Measurements from ENCODE around the gene GALK2. TPM values are rescaled to one million over a fixed set of nuclear protein-coding genes. Genes with fewer than 3 reads are reported as not detected.
A peak's percentile ranks its signal among the peaks of the same experiment; 100 is the strongest.

GALK2 gene
- 25.0 and 110 TPM in 2 replicates for total RNA-seq (2014; rRNA removed; shearing (Covaris generic); ENCODE audit: low replicate concordance)

DNA sequence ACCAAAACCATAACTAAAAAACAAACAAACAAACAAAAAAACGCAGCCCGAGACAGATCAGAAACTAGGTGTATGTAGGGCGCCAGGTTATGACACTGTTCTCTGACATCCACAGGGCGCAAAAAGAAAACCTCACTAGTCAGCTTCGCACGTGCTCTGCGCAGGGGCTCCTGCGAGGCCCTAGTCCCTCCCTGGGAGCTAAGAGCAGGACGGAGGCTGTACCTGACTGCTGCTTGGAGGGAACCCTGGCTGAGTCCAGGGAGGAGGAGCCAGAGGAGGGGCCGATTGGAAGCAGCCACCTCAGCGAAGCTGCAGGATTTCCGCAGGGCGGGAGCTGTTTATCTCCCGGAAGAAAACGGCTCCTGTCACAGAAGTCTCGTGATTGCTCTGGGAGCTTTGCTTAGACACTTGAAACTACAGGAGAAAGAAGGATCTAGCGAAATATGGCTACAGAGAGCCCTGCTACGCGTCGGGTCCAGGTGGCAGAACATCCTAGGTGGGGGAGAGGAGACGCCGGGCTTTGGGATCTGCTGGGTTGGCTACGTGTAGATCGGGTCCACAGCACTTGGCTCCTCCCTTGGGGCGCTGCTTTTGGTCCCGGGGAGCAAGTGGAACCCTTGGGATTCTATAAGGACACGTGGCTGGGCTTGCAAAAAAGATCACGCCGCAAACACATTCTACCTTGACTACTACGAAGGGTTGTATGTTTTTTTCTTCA lies at the start of gene GALK2:
GALK2 (plus strand) TSS at position 368 of the 718 bp plus-strand sequence; CDS start at position 444, 76 bp downstream.
- 0 out of 2 replicates have a peak, but pooled peaks cover 2% of the 10 kb centered on the region for H3K9me3 ChIP-seq
- peak; percentile 84 for DNase-seq
- H3K4me3 ChIP-seq = peak within 1 kb of the TSS; percentile 68
- H3K36me3 ChIP-seq = no peaks in the 10 kb centered on the region; the same call in 1 of the 2 replicates
- H3K27me3 ChIP-seq = no peaks in the 10 kb centered on the region

DNA sequence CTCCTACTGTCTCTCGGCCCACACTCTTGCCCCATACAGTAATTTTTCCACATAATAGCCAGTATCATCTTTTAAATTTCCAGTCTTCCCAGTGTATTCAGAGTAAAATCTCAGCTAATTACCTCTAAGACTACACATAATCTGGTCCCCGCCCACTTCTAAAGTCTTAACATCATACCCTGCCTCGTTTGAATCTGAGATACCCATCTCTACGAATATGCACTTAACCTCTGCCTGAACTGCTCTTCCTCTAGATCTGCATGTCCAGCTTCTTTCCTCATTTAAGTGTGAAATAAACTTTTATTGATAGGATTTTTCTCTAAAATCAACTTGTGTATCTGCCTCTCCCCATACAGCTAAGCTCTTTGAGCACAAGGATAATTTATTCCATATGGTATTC lies 49.2 kb upstream of the GALK2 start:
- peaks cover 58% of the 10 kb centered on the region for H3K36me3 ChIP-seq
- no peak overlapping the region for H3K4me3 ChIP-seq
- no peaks in the 10 kb centered on the region for H3K9me3 ChIP-seq
- no peak for DNase-seq
- H3K27me3 ChIP-seq = no peaks in the 10 kb centered on the region

DNA sequence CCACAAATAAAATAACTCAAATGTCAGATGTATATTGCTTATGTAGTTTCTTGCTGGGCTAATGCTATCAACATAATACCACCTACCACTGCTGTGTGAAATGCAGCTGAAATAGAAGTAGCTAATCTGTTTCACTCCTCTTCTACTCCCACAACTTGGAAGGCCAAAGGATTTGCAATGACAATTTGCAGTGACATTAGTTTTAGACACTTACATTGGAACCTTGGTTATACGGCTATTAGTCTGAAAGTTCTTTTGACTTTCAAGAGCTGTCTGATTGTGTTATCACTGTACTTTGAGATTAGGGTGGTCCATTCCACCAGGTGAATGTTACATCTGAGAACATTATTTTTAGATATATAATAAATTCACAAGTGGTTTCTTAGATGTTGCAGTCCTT lies 48.1 kb upstream of the GALK2 start:
- no peaks in the 10 kb centered on the region for H3K9me3 ChIP-seq
- no peak for DNase-seq
- H3K4me3 ChIP-seq = no peak overlapping the region
- no peaks in the 10 kb centered on the region for H3K27me3 ChIP-seq
- H3K36me3 ChIP-seq = peaks cover 50% of the 10 kb centered on the region

DNA sequence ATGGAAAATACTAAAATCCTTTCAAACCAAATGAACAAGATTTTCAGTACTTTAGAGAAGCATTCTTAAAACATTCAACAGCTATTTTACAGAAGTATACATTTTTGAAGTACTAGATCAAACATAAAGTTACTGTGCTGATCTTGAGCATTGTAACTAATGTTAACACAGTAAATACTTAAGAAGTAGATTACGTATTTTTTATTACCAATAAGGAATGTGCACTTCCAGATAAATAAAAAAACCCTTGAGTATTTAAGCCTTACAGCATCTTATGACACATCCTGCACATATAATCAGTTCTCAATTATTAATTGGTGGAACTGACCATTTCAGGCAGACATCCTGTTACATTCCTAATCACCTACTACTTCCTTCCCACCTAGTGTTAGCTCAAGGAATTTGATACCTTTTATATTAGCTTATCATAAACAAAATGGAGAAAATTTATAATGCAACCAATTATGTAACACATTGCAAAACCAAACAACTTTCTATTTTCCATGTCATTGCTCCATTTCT lies 47.4 kb upstream of the GALK2 start:
- Histone ChIP-seq H3K9me3 (no peaks in the 10 kb centered on the region), H3K27me3 (no peaks in the 10 kb centered on the region), H3K36me3 (peaks cover 55% of the 10 kb centered on the region), H3K4me3 (no peak overlapping the region)
- DNase-seq = no peak

DNA sequence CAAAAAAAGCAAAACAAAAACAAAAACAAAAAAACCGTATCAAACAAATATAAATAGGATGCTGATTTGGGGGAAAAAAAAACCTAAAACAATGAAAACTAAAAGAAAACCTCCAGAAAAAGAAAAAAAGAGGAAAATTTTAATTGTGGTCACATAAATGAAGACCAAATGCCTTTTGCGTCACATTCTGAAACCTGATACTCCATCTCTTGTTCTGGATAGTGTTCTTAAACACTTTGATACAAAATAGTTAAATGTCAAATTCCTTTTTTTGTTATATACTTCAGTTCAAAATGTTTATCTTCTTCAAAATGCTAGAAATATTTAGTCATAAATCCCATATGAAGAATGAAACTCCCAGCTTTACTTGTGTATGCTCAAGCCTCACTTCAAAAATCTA lies 45.7 kb upstream of the GALK2 start:
- H3K4me3 ChIP-seq = no peak overlapping the region
- DNase-seq = no peak
- no peaks in the 10 kb centered on the region for H3K27me3 ChIP-seq
- peaks cover 64% of the 10 kb centered on the region for H3K36me3 ChIP-seq
- H3K9me3 ChIP-seq = no peaks in the 10 kb centered on the region

DNA sequence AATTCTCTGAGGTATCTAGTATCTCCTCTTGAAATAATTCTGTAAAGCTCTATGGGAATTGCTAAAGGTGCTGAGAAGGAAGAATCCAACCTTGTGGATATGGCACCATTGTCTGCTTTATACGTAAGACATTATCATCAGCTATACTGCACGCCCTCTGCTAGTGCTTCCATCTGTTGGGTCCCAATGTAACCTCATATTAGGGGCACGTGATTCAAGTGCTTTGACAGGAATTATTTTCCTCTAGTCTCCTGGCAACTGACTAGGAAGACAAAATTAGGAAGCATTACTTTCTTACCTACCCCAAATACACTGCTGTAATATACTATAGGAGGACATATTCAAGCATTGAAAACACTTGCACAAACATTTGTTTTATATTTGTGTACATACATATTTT lies 38.6 kb upstream of the GALK2 start:
- no peak for DNase-seq
- Histone ChIP-seq H3K4me3 (no peak overlapping the region), H3K9me3 (no peaks in the 10 kb centered on the region), H3K36me3 (peaks cover 88% of the 10 kb centered on the region), H3K27me3 (no peaks in the 10 kb centered on the region)

DNA sequence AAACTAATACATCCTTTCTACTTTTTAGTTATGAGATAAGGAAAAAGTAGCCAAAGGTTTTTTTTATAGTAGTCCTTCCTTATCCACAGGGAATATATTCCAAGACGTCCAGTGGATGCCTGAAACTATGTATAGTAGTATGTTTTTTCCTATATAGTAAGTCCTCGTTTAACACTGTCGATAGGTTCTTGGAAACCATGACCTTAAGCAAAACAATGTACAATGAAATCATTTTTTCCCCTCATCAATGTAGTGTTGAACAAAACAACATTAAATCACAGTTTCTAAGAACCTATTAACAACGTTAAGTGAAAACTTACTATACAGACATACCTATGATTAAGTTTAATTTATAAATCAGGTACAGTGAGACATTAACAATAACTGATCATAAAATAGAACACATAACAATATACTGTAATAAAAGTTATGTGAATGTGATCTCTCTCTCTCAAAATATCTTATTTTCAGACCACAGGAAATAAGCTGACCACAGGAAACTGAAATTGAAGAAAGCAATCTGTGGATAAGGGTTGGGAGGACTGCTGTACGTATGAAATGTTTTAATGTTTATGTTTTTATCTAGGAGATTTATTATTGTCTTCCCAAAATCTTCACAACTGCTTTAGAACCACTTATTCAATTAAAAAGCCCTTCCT lies 35.2 kb upstream of the GALK2 start:
- peaks cover 91% of the 10 kb centered on the region for H3K36me3 ChIP-seq
- DNase-seq = no peak
- H3K4me3 ChIP-seq = no peak overlapping the region

DNA sequence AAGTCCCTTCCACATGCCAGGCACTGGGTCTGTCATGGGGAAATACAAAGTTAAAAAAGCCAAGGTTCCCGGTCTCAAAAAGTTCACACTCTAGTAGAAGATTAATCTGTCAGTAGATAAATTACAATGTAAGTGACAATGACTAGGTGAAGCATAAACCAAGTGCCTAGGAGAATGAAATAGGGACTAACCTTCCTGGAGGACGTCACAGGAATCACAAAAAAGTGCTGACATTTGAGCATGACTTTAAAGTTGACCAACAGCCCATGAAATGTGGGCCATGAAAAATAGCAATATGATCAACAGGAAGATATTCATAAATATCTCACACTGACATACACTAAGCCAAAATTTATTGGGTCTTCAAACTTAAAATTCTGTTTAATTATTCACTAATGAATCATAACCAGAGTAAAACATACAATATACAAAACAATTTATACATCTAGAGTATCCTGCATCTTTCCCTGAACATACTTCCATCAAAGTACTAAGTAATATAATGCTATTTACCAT lies 34.6 kb upstream of the GALK2 start:
- peaks cover 91% of the 10 kb centered on the region for H3K36me3 ChIP-seq
- DNase-seq = no peak

More for the DNA sequence above, 35.2 kb upstream of the GALK2 start:
- Histone ChIP-seq H3K27me3 (no peaks in the 10 kb centered on the region), H3K9me3 (no peaks in the 10 kb centered on the region)

DNA sequence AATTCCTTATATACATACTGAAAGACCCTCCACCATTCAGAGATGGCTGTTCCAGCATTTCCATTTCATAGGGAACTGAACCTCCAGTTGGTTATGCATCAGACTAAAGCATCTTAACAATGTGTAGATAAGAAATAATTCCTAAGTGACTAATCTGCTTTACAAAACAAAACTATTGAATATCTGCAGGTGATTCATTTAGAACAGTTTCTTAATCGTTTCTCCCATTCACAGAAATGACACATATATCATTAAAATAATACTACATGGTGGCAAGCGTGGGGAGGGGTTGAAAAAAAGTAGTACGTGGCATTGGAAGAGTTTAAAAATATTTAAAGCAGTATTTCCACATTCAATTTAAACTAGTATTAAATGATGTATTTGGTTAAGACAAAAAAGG lies 34.1 kb upstream of the GALK2 start:
- no peak for DNase-seq
- Histone ChIP-seq H3K36me3 (peaks cover 91% of the 10 kb centered on the region), H3K9me3 (no peaks in the 10 kb centered on the region), H3K27me3 (no peaks in the 10 kb centered on the region), H3K4me3 (no peak overlapping the region)

More for the DNA sequence above, 34.6 kb upstream of the GALK2 start:
- H3K9me3 ChIP-seq = no peaks in the 10 kb centered on the region
- no peaks in the 10 kb centered on the region for H3K27me3 ChIP-seq
- H3K4me3 ChIP-seq = no peak overlapping the region

DNA sequence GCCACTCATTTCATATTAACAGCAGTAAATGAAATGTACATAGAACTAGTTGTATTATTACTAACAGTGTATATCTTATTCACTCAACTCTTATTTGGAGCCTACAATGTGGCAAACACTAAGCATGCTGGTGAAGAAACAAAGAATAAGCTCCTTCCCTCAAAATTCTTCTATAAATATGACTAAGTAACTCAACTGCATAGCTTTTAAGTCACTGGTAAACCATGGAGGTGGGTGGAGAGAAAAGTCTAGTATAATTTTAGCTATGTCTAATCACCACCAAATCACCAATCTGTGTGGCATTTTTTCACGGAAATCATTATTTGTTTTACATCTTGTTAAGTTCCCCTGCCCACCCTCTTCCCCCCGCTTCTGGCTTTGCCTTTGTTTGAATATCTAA lies 32.2 kb upstream of the GALK2 start:
- H3K36me3 ChIP-seq = peaks cover 94% of the 10 kb centered on the region
- DNase-seq = no peak
- H3K9me3 ChIP-seq = no peaks in the 10 kb centered on the region
- H3K4me3 ChIP-seq = no peak overlapping the region
- no peaks in the 10 kb centered on the region for H3K27me3 ChIP-seq

DNA sequence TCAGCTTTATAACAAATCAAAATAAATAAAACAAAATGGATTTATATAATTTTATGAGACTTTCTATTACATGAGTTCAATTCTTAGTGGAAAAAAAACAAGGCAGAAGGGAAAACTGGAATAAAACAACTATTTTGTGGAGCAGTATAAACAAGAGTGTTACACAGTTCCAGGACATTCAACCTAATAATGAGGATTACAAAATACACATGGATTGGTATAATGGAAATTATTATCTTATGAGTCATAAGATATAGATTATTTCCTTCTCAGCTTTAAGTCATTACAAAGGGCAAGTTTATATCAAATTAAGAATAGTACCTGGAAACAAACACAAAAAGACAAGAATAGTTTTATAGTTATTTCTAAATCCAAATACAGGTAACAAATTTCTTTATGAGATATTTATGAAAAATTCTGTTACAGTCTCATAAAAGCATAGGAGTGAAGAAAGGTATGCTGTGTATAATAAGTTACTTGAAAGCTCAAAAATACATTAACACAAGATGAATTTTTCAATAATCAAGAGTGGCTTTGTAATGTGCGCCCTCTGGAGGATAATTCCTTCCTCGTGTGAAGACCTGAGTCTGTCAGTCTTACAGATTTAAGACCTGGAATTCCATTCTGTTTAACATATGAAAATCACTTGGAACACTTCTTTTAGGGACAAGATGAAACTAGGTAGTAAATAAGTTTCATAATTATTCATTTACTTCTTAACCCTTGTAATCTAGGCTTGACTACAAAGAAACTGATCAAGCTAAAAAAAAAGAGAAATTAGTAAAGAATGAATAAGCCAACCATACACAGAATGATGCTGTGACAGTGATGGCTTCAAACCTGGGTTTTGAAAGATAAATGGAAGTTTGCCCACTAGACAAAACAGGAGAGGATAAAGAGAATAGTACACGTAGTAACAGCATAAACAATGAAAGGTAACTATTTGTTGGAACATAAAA lies 24.1 kb upstream of the GALK2 start:
- Histone ChIP-seq H3K27me3 (no peaks in the 10 kb centered on the region), H3K36me3 (peaks cover 52% of the 10 kb centered on the region), H3K4me3 (no peak overlapping the region), H3K9me3 (no peaks in the 10 kb centered on the region)
- peak; percentile 11 for DNase-seq

DNA sequence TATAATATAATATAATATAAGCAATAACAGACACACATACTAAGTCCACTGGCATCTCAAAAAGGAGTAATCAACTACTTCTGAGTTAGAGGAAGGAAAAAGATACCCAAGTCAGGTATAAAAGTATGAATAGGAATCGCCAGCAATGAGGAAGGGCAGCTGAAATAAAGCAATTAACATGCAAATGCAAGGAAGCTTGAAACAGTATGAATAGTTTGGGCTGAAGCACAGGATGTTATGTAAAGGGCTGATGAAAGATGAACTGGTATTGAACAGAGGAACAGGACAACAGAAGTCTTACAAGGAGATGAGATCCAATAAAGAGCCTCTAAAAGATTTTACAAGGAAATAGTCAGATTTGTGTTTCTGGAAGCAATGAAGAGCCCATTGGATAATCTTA lies 21.7 kb upstream of the GALK2 start:
- DNase-seq = no peak
- Histone ChIP-seq H3K9me3 (no peaks in the 10 kb centered on the region), H3K36me3 (peaks cover 39% of the 10 kb centered on the region), H3K4me3 (no peak overlapping the region), H3K27me3 (no peaks in the 10 kb centered on the region)

DNA sequence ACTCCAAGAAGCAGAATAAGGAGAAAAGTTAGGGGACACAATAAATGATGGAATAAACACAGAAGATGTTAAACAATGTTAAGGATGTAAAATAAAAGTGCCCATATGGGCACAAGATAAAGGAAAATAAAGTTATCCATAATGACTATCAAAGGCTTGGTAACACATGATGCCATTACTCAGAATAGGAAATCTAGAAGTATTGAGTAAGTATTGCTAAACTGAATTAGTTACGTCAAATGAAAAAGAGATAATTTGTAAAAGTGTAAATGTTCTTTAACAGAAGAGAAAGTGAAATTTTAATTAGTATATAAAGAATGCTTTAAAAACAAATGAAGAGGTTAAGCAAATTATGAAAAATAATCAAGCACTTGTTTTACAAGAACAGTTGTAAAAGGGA lies 21.3 kb upstream of the GALK2 start:
- no peak for DNase-seq
- peaks cover 37% of the 10 kb centered on the region for H3K36me3 ChIP-seq
- H3K27me3 ChIP-seq = no peaks in the 10 kb centered on the region
- no peaks in the 10 kb centered on the region for H3K9me3 ChIP-seq
- H3K4me3 ChIP-seq = no peak overlapping the region

DNA sequence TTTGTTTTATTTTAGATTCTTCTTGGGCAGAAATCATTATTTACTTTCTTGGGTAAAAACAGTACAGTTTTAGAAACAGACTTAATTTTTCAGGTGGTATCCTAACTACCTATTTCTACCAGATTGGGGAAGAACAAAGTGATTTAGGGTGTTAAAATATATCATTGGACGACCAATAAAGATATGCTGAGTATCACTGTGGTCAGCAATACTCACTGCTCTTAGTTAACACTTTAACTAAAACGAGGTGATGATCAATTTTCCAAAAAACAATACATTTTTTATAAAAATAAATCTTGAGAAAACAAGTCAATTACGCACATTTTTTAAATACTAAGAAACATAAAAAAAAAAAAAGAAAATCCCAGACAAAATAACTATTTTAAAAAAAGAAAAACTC lies 18.2 kb upstream of the GALK2 start:
- Histone ChIP-seq H3K27me3 (no peaks in the 10 kb centered on the region), H3K9me3 (no peaks in the 10 kb centered on the region), H3K36me3 (peaks cover 23% of the 10 kb centered on the region), H3K4me3 (no peak overlapping the region)
- no peak for DNase-seq

DNA sequence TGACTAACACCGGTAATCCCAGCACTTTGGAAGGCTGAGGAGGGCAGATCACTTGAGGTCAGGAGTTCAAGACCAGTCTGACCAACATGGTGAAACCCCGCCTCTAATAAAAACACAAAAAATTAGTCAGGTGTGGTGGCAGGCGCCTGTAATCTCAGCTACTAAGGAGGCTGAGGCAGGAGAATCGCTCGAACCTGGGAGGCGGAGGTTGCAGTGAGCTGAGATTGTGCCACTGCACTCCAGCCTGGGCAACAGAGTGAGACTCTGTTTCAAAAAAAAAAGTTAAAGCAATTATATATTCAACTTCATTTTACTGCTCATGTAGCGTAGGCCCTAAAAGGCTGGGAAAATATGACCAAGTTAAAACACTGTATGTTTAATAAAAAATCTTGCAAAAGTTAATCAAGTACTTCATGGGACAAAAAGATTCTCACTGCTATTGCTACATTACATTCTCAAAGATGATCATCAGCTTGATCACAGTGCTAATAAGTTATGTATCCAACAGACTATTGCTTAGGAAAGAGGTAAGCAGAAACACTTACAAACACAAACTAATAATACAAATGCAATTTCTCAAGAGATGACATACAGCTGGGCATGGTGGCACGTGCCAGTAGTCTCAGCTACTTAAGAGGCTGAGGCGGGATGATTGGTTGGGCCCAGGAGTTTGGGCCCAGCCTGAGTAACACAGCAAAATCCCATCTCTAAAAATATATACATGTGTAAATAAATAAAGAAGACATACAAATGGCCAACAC lies 17.3 kb upstream of the GALK2 start:
- Histone ChIP-seq H3K27me3 (no peaks in the 10 kb centered on the region), H3K9me3 (no peaks in the 10 kb centered on the region), H3K36me3 (peaks cover 23% of the 10 kb centered on the region), H3K4me3 (no peak overlapping the region)
- DNase-seq = peak; percentile 22

DNA sequence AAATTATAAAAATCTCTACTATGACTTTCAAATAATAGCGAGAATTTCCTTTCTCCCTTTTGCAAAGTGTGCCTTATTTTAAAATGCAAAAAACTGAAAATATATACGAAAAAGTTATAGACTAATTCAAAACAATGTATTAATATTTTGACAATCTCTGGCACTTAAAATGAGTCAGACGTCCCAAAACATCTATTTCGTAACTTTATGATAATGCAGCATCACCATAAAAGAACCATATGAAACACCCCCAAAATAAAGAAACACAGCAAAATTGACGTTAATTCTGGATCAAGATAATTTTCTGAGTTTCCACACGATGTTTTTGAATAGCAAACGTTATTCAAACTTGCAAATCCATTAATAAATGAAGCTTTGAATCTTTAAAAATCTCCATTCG lies 15.7 kb upstream of the GALK2 start:
- peak overlapping the region; percentile 93 for H3K4me3 ChIP-seq
- no peaks in the 10 kb centered on the region for H3K27me3 ChIP-seq
- H3K9me3 ChIP-seq = no peaks in the 10 kb centered on the region
- no peak for DNase-seq
- H3K36me3 ChIP-seq = peaks cover 20% of the 10 kb centered on the region

All from MG63 (cell line).